Osteoblast (primary cell): Measurements from ENCODE around the gene MPC2. TPM values are rescaled to one million over a fixed set of nuclear protein-coding genes. Genes with fewer than 3 reads are reported as not detected.

ENCODE experiments used
- DNase-seq: peaks from one replicate; pipeline ENCODE4 v3.0.0; 2011; ENCODE audit warnings: low spot score, mixed read lengths; ENCODE audit not compliant: insufficient read length; ENCODE audit errors: missing footprints
- H2AFZ ChIP-seq: 2 replicates; pipeline ENCODE4 v1.6.0; 2011; ENCODE audit warnings: mild to moderate bottlenecking, low read length
- H3K27ac ChIP-seq: 2 replicates; pipeline ENCODE4 v1.5.1; 2011; ENCODE audit warnings: mild to moderate bottlenecking, low read depth, low read length, moderate library complexity
- H3K27me3 ChIP-seq: 2 replicates; pipeline ENCODE4 v1.6.0; 2012; ENCODE audit warnings: mild to moderate bottlenecking, control low read depth, inconsistent platforms, low read length, moderate library complexity; ENCODE audit not compliant: insufficient read depth
- H3K36me3 ChIP-seq: 2 replicates; pipeline ENCODE4 v1.5.1; 2011; ENCODE audit warnings: mild to moderate bottlenecking, low read length, control low read depth, moderate library complexity; ENCODE audit not compliant: insufficient read depth
- H3K4me1 ChIP-seq: 2 replicates; pipeline ENCODE4 v1.5.1; 2011; ENCODE audit warnings: mild to moderate bottlenecking, low read length, control low read depth, moderate library complexity; ENCODE audit not compliant: insufficient read depth
- H3K4me2 ChIP-seq: 2 replicates; pipeline ENCODE4 v1.6.0; 2011; ENCODE audit warnings: mild to moderate bottlenecking, low read length; ENCODE audit not compliant: insufficient read depth
- H3K4me3 ChIP-seq: fragments of 200-600 bp; sonication (generic); 3 replicates; pipeline ENCODE4 v1.5.1; 2012; ENCODE audit warnings: mild to moderate bottlenecking, low read length, inconsistent platforms; ENCODE audit not compliant: insufficient read depth
- H3K79me2 ChIP-seq: 2 replicates; pipeline ENCODE4 v1.6.0; 2012; ENCODE audit warnings: mild to moderate bottlenecking, low read length, control low read depth, inconsistent platforms; ENCODE audit not compliant: insufficient read depth
- H3K9me3 ChIP-seq: 2 replicates; pipeline ENCODE4 v1.5.1; 2011; ENCODE audit warnings: low read depth, low read length, control low read depth
- H4K20me1 ChIP-seq: 2 replicates; pipeline ENCODE4 v1.6.0; 2012; ENCODE audit warnings: mild to moderate bottlenecking, low read length, control low read depth; ENCODE audit not compliant: insufficient read depth
- total RNA-seq: library from RNA; depleted of rRNA; stranded (reverse); fragments of >200 nt; gene quantifications from 2 replicates; pipeline ENCODE4 v1.2.3, GENCODE V29; 2012
- TF ChIP-seq, protein P1 (sequence below): IDR thresholded peaks from 2 replicates; pipeline ENCODE4 v1.5.1; 2011; ENCODE audit warnings: mild to moderate bottlenecking, low read depth, low read length, moderate library complexity; ENCODE audit errors: extremely low read depth

Gene MPC2
- total RNA-seq, 1 donor = 34.7 TPM

- no peak overlapping the region for H3K27ac ChIP-seq
- DNase-seq = no peak
- H3K4me3 ChIP-seq = no peak overlapping the region
- H3K4me1 ChIP-seq = no peaks in the 10 kb centered on the region
- peaks cover 15% of the 10 kb centered on the region for H3K36me3 ChIP-seq
- no peaks in the 10 kb centered on the region for H3K9me3 ChIP-seq
- TF ChIP-seq, protein P1, sequence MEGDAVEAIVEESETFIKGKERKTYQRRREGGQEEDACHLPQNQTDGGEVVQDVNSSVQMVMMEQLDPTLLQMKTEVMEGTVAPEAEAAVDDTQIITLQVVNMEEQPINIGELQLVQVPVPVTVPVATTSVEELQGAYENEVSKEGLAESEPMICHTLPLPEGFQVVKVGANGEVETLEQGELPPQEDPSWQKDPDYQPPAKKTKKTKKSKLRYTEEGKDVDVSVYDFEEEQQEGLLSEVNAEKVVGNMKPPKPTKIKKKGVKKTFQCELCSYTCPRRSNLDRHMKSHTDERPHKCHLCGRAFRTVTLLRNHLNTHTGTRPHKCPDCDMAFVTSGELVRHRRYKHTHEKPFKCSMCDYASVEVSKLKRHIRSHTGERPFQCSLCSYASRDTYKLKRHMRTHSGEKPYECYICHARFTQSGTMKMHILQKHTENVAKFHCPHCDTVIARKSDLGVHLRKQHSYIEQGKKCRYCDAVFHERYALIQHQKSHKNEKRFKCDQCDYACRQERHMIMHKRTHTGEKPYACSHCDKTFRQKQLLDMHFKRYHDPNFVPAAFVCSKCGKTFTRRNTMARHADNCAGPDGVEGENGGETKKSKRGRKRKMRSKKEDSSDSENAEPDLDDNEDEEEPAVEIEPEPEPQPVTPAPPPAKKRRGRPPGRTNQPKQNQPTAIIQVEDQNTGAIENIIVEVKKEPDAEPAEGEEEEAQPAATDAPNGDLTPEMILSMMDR = no peak
- no peak overlapping the region for H3K4me2 ChIP-seq
- peaks cover 15% of the 10 kb centered on the region for H4K20me1 ChIP-seq
- no peaks in the 10 kb centered on the region for H3K27me3 ChIP-seq
- H3K79me2 ChIP-seq = peaks cover 57% of the 10 kb centered on the region
- no peak overlapping the region for H2AFZ ChIP-seq
These were observed 29.2 kb upstream of the MPC2 start for GRCh38 chr1:167966050-167966449.

GRCh38 chr1:167964646-167965045 is 27.8 kb upstream of the MPC2 start:
- no peak for DNase-seq
- Histone ChIP-seq H3K36me3 (peaks cover 15% of the 10 kb centered on the region), H3K27ac (no peak overlapping the region), H3K4me3 (no peak overlapping the region), H3K9me3 (no peaks in the 10 kb centered on the region), H3K79me2 (peaks cover 70% of the 10 kb centered on the region), H4K20me1 (peaks cover 15% of the 10 kb centered on the region), H3K27me3 (no peaks in the 10 kb centered on the region), H3K4me2 (no peak overlapping the region), H2AFZ (no peak overlapping the region), H3K4me1 (no peaks in the 10 kb centered on the region)
- TF ChIP-seq, protein P1 = no peak

DNA sequence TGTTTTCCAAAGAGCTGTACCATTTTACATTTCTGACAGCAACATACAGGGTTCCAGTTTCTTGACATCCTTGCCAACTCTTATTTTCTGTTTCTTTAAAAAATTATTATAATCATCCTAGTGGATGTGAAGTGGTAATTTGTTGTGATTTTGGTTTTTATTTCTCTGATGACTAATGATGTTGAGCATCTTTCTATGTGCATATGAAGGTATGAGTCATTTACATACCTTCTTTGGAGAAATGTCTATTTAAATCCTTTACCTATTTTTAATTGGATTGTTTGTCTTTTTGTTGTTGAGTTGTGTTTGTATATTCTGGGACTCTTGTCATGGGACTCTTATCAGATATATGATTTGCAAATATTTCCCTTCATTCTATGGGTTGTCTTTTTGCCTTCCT is 20.8 kb upstream of the MPC2 start:
- TF ChIP-seq, protein P1 = no peak
- Histone ChIP-seq H3K27ac (no peak overlapping the region), H4K20me1 (peaks cover 5% of the 10 kb centered on the region), H3K79me2 (peaks cover 76% of the 10 kb centered on the region), H3K27me3 (no peaks in the 10 kb centered on the region), H3K4me1 (no peaks in the 10 kb centered on the region), H3K9me3 (no peaks in the 10 kb centered on the region), H2AFZ (no peak overlapping the region), H3K4me2 (no peak overlapping the region), H3K4me3 (no peak overlapping the region), H3K36me3 (peaks cover 27% of the 10 kb centered on the region)
- no peak for DNase-seq

- Histone ChIP-seq H3K36me3 (peaks cover 34% of the 10 kb centered on the region), H3K4me1 (no peaks in the 10 kb centered on the region), H3K79me2 (peaks cover 74% of the 10 kb centered on the region), H3K4me2 (no peak overlapping the region), H3K9me3 (no peaks in the 10 kb centered on the region), H4K20me1 (peaks cover 8% of the 10 kb centered on the region), H2AFZ (no peak overlapping the region), H3K4me3 (no peak overlapping the region), H3K27ac (no peak overlapping the region), H3K27me3 (no peaks in the 10 kb centered on the region)
- DNase-seq = no peak
- TF ChIP-seq, protein P1 = no peak
These were observed 19.0 kb upstream of the MPC2 start for GRCh38 chr1:167955915-167956314.
